AG09309 (cell line): ENCODE measurements around the gene GDA.
A peak's percentile ranks its signal among the peaks of the same experiment; 100 is the strongest.

ENCODE experiments used
- DNase-seq: peaks from one replicate; pipeline ENCODE4 v3.0.0-alpha.2; 2010; ENCODE audit warnings: low read depth
- H3K4me3 ChIP-seq: 2 replicates; pipeline ENCODE4 v1.5.1; 2011; ENCODE audit warnings: mild to moderate bottlenecking, low read depth, low read length, moderate library complexity; ENCODE audit not compliant: control insufficient read depth
- CTCF ChIP-seq: IDR thresholded peaks from 2 replicates; pipeline ENCODE4 v1.5.1; 2011; ENCODE audit warnings: mild to moderate bottlenecking, low read depth, low read length, inconsistent platforms; ENCODE audit not compliant: insufficient read depth, control insufficient read depth; ENCODE audit errors: missing control alignments

The GDA gene

GRCh38 chr9:72168075-72168474 is 18.8 kb downstream of the GDA start:
- DNase-seq = no peak
- no peak overlapping the region for H3K4me3 ChIP-seq
- no peak for TF ChIP-seq CTCF

GRCh38 chr9:72169178-72169577 is 19.9 kb downstream of the GDA start:
- DNase-seq = no peak
- H3K4me3 ChIP-seq = no peak overlapping the region
- TF ChIP-seq CTCF = no peak

GRCh38 chr9:72173080-72173479 is 23.8 kb downstream of the GDA start:
- no peak for TF ChIP-seq CTCF
- no peak for DNase-seq
- H3K4me3 ChIP-seq = no peak overlapping the region

GRCh38 chr9:72185561-72185960 is 36.3 kb downstream of the GDA start:
- no peak overlapping the region for H3K4me3 ChIP-seq
- DNase-seq = peak; percentile 10
- no peak for TF ChIP-seq CTCF

- TF ChIP-seq CTCF = no peak
- no peak overlapping the region for H3K4me3 ChIP-seq
- no peak for DNase-seq
Measured at GRCh38 chr9:72187121-72187695, 38.0 kb downstream of the GDA start.

GRCh38 chr9:72188232-72188631 is 39.0 kb downstream of the GDA start:
- TF ChIP-seq CTCF = no peak
- DNase-seq = no peak
- no peak overlapping the region for H3K4me3 ChIP-seq

- H3K4me3 ChIP-seq = no peak overlapping the region
- TF ChIP-seq CTCF = no peak
- DNase-seq = no peak
Measured at GRCh38 chr9:72193478-72193881, 44.2 kb downstream of the GDA start.
